Measurements from ENCODE around the gene PTPRD.

The PTPRD gene

GRCh38 chr9:10438955-10439354 is 173.8 kb downstream of the PTPRD start:
- Histone ChIP-seq H3K4me1 (ENCODE audit: control insufficient read depth in 1 of 2, insufficient read depth in 2 of 2, low read length in 2 of 2) (no peaks in the 10 kb centered on the region), H3K18ac (ENCODE audit: low read length) (no peak overlapping the region), H2AK5ac (ENCODE audit: low read length) (no peak overlapping the region), H3K9ac (ENCODE audit: low read length) (no peak overlapping the region), H4K12ac (ENCODE audit: low read depth, low read length) (no peak overlapping the region), H3K36me3 (ENCODE audit: control insufficient read depth in 1 of 2, insufficient read depth in 2 of 2, low read length in 2 of 2) (no peaks in the 10 kb centered on the region), H3K27me3 (ENCODE audit: insufficient read depth, low read length) (no peaks in the 10 kb centered on the region), H2BK120ac (ENCODE audit: insufficient read depth, low read length, poor library complexity) (no peak overlapping the region), H3K79me2 (ENCODE audit: control insufficient read depth, insufficient read depth, low read length, poor library complexity) (no peaks in the 10 kb centered on the region), H4K91ac (ENCODE audit: low read depth, low read length) (no peak overlapping the region), H2BK5ac (ENCODE audit: low read depth, low read length, poor library complexity) (no peak overlapping the region), H4K8ac (ENCODE audit: low read depth, low read length) (no peak overlapping the region), H3K9me3 (ENCODE audit: insufficient read depth, low read depth, low read length) (no peaks in the 10 kb centered on the region), H3K14ac (ENCODE audit: low read length) (no peak overlapping the region), H2AFZ (ENCODE audit: insufficient read depth, low read length, poor library complexity) (no peak overlapping the region), H3K4ac (ENCODE audit: low read depth, low read length) (no peak overlapping the region), H3K4me2 (ENCODE audit: low read length) (no peak overlapping the region), H3K4me3 (ENCODE audit: low read depth, low read length) (no peak overlapping the region), H3K27ac (ENCODE audit: low read depth, low read length) (no peak overlapping the region), H3K79me1 (ENCODE audit: low read length) (no peaks in the 10 kb centered on the region), H2BK12ac (ENCODE audit: low read length) (no peak overlapping the region), H3K23ac (ENCODE audit: low read length) (no peak overlapping the region)
- DNase-seq = no peak
- no CpG with 5 or more reads among the region's 7 CpGs for WGBS (ENCODE audit: extremely low coverage, insufficient coverage, insufficient read length)

- Histone ChIP-seq H4K8ac (ENCODE audit: low read depth, low read length) (no peak overlapping the region), H3K79me2 (ENCODE audit: control insufficient read depth, insufficient read depth, low read length, poor library complexity) (no peaks in the 10 kb centered on the region), H3K79me1 (ENCODE audit: low read length) (no peaks in the 10 kb centered on the region), H3K9me3 (ENCODE audit: insufficient read depth, low read depth, low read length) (no peaks in the 10 kb centered on the region), H3K18ac (ENCODE audit: low read length) (no peak overlapping the region), H2BK5ac (ENCODE audit: low read depth, low read length, poor library complexity) (no peak overlapping the region), H3K27ac (ENCODE audit: low read depth, low read length) (no peak overlapping the region), H2BK120ac (ENCODE audit: insufficient read depth, low read length, poor library complexity) (no peak overlapping the region), H3K4me3 (ENCODE audit: low read depth, low read length) (no peak overlapping the region), H2AFZ (ENCODE audit: insufficient read depth, low read length, poor library complexity) (no peak overlapping the region), H4K91ac (ENCODE audit: low read depth, low read length) (no peak overlapping the region), H3K4ac (ENCODE audit: low read depth, low read length) (no peak overlapping the region), H3K23ac (ENCODE audit: low read length) (no peak overlapping the region), H3K36me3 (ENCODE audit: control insufficient read depth in 1 of 2, insufficient read depth in 2 of 2, low read length in 2 of 2) (no peaks in the 10 kb centered on the region), H4K12ac (ENCODE audit: low read depth, low read length) (no peak overlapping the region), H3K27me3 (ENCODE audit: insufficient read depth, low read length) (no peaks in the 10 kb centered on the region), H3K4me2 (ENCODE audit: low read length) (no peak overlapping the region), H2AK5ac (ENCODE audit: low read length) (no peak overlapping the region), H2BK12ac (ENCODE audit: low read length) (no peak overlapping the region), H3K14ac (ENCODE audit: low read length) (no peak overlapping the region), H3K9ac (ENCODE audit: low read length) (no peak overlapping the region), H3K4me1 (ENCODE audit: control insufficient read depth in 1 of 2, insufficient read depth in 2 of 2, low read length in 2 of 2) (no peaks in the 10 kb centered on the region)
- WGBS (ENCODE audit: extremely low coverage, insufficient coverage, insufficient read length) = no CpG with 5 or more reads among the region's 4 CpGs
- no peak for DNase-seq
Measured at GRCh38 chr9:10436756-10437155, 176.0 kb downstream of the PTPRD start.

GRCh38 chr9:10434412-10434811 is 178.4 kb downstream of the PTPRD start:
- Histone ChIP-seq H3K9me3 (ENCODE audit: insufficient read depth, low read depth, low read length) (no peaks in the 10 kb centered on the region), H2BK12ac (ENCODE audit: low read length) (no peak overlapping the region), H4K12ac (ENCODE audit: low read depth, low read length) (no peak overlapping the region), H3K4me1 (ENCODE audit: control insufficient read depth in 1 of 2, insufficient read depth in 2 of 2, low read length in 2 of 2) (no peaks in the 10 kb centered on the region), H3K4ac (ENCODE audit: low read depth, low read length) (no peak overlapping the region), H3K79me1 (ENCODE audit: low read length) (no peaks in the 10 kb centered on the region), H2BK120ac (ENCODE audit: insufficient read depth, low read length, poor library complexity) (no peak overlapping the region), H2BK5ac (ENCODE audit: low read depth, low read length, poor library complexity) (no peak overlapping the region), H3K27me3 (ENCODE audit: insufficient read depth, low read length) (no peaks in the 10 kb centered on the region), H3K27ac (ENCODE audit: low read depth, low read length) (no peak overlapping the region), H3K4me2 (ENCODE audit: low read length) (no peak overlapping the region), H3K23ac (ENCODE audit: low read length) (no peak overlapping the region), H3K9ac (ENCODE audit: low read length) (no peak overlapping the region), H3K79me2 (ENCODE audit: control insufficient read depth, insufficient read depth, low read length, poor library complexity) (no peaks in the 10 kb centered on the region), H3K4me3 (ENCODE audit: low read depth, low read length) (no peak overlapping the region), H3K18ac (ENCODE audit: low read length) (no peak overlapping the region), H3K14ac (ENCODE audit: low read length) (no peak overlapping the region), H2AK5ac (ENCODE audit: low read length) (no peak overlapping the region), H4K8ac (ENCODE audit: low read depth, low read length) (no peak overlapping the region), H2AFZ (ENCODE audit: insufficient read depth, low read length, poor library complexity) (no peak overlapping the region), H4K91ac (ENCODE audit: low read depth, low read length) (no peak overlapping the region), H3K36me3 (ENCODE audit: control insufficient read depth in 1 of 2, insufficient read depth in 2 of 2, low read length in 2 of 2) (no peaks in the 10 kb centered on the region)
- DNase-seq = no peak
- no CpG with 5 or more reads among the region's 1 CpG for WGBS (ENCODE audit: extremely low coverage, insufficient coverage, insufficient read length)

GRCh38 chr9:10411272-10411671 is 201.5 kb downstream of the PTPRD start:
- Histone ChIP-seq H3K79me2 (ENCODE audit: control insufficient read depth, insufficient read depth, low read length, poor library complexity) (no peaks in the 10 kb centered on the region), H3K18ac (ENCODE audit: low read length) (no peak overlapping the region), H3K4me3 (ENCODE audit: low read depth, low read length) (no peak overlapping the region), H3K79me1 (ENCODE audit: low read length) (no peaks in the 10 kb centered on the region), H3K36me3 (ENCODE audit: control insufficient read depth in 1 of 2, insufficient read depth in 2 of 2, low read length in 2 of 2) (no peaks in the 10 kb centered on the region), H4K12ac (ENCODE audit: low read depth, low read length) (no peak overlapping the region), H3K4me1 (ENCODE audit: control insufficient read depth in 1 of 2, insufficient read depth in 2 of 2, low read length in 2 of 2) (no peaks in the 10 kb centered on the region), H3K23ac (ENCODE audit: low read length) (no peak overlapping the region), H4K91ac (ENCODE audit: low read depth, low read length) (no peak overlapping the region), H2BK12ac (ENCODE audit: low read length) (no peak overlapping the region), H3K27ac (ENCODE audit: low read depth, low read length) (no peak overlapping the region), H4K8ac (ENCODE audit: low read depth, low read length) (no peak overlapping the region), H3K4me2 (ENCODE audit: low read length) (no peak overlapping the region), H3K9me3 (ENCODE audit: insufficient read depth, low read depth, low read length) (no peaks in the 10 kb centered on the region), H2BK5ac (ENCODE audit: low read depth, low read length, poor library complexity) (no peak overlapping the region), H3K9ac (ENCODE audit: low read length) (no peak overlapping the region), H2AFZ (ENCODE audit: insufficient read depth, low read length, poor library complexity) (no peak overlapping the region), H2AK5ac (ENCODE audit: low read length) (no peak overlapping the region), H3K14ac (ENCODE audit: low read length) (no peak overlapping the region), H3K27me3 (ENCODE audit: insufficient read depth, low read length) (no peaks in the 10 kb centered on the region), H3K4ac (ENCODE audit: low read depth, low read length) (no peak overlapping the region), H2BK120ac (ENCODE audit: insufficient read depth, low read length, poor library complexity) (no peak overlapping the region)
- no peak for DNase-seq
